ENCODE data around the gene TCTN2. TPM values are rescaled to one million over a fixed set of nuclear protein-coding genes. Genes with fewer than 3 reads are reported as not detected.

TCTN2 gene
- total RNA-seq, result 12.2 and 13.0 TPM in 2 replicates

- TF ChIP-seq CTCF (IDR thresholded peaks at IDR 0.05; ENCODE audit: insufficient read depth, low read depth, low read length), result no peak
- peak; percentile 92 for DNase-seq (ENCODE audit: low read depth)
- peak within 1 kb of the TSS; percentile 94 for H3K4me3 ChIP-seq (ENCODE audit: low read depth, low read length)
Measured at GRCh38 chr12:123670882-123671728, at the start of gene TCTN2. TCTN2 (plus strand) TSS chr12:123671113; CDS start chr12:123671241, 128 bp downstream.

- no peak for TF ChIP-seq CTCF (IDR thresholded peaks at IDR 0.05; ENCODE audit: insufficient read depth, low read depth, low read length)
- no peak overlapping the region for H3K4me3 ChIP-seq (ENCODE audit: low read depth, low read length)
- DNase-seq (ENCODE audit: low read depth), result no peak
Measured at GRCh38 chr12:123621619-123622530, 49.0 kb upstream of the TCTN2 start.

- H3K4me3 ChIP-seq (ENCODE audit: low read depth, low read length), result peak within 1 kb of the TSS; percentile 79
- no peak for TF ChIP-seq CTCF (IDR thresholded peaks at IDR 0.05; ENCODE audit: insufficient read depth, low read depth, low read length)
- peak; percentile 97 for DNase-seq (ENCODE audit: low read depth)
Measured at GRCh38 chr12:123633379-123634141, 37.4 kb upstream of the TCTN2 start, which contains the start of the genes EIF2B1 and GTF2H3. EIF2B1 (minus strand) TSS chr12:123633686; CDS start chr12:123633557, 129 bp downstream. GTF2H3 (plus strand) TSS chr12:123633829; CDS start chr12:123633860, 31 bp downstream.

- TF ChIP-seq CTCF (IDR thresholded peaks at IDR 0.05; ENCODE audit: insufficient read depth, low read depth, low read length), result no peak
- H3K4me3 ChIP-seq (ENCODE audit: low read depth, low read length), result peak overlapping the region; percentile 79
- no peak for DNase-seq (ENCODE audit: low read depth)
Measured at GRCh38 chr12:123634142-123634561, 36.8 kb upstream of the TCTN2 start.

GRCh38 chr12:123643911-123644310 lies 27.0 kb upstream of the TCTN2 start:
- no peak for TF ChIP-seq CTCF (IDR thresholded peaks at IDR 0.05; ENCODE audit: insufficient read depth, low read depth, low read length)
- no peak overlapping the region for H3K4me3 ChIP-seq (ENCODE audit: low read depth, low read length)
- no peak for DNase-seq (ENCODE audit: low read depth)

GRCh38 chr12:123645380-123645779 lies 25.5 kb upstream of the TCTN2 start:
- no peak for DNase-seq (ENCODE audit: low read depth)
- no peak for TF ChIP-seq CTCF (IDR thresholded peaks at IDR 0.05; ENCODE audit: insufficient read depth, low read depth, low read length)
- H3K4me3 ChIP-seq (ENCODE audit: low read depth, low read length), result no peak overlapping the region

Data from fibroblast of villous mesenchyme (primary cell).